Limb (tissue), 2 donors: ENCODE results near the gene IRX2.

Experiments used
- DNase-seq, 2 donors: peaks; one replicate each; pipeline ENCODE4 v3.0.0-alpha.2; 2016; ENCODE audit errors: extremely low spot score in 2 of 2

Gene IRX2

GRCh38 chr5:2756211-2757152 lies 5.0 kb upstream of the IRX2 start:
- peak in 1 of 2 donors; percentile 72 for DNase-seq

- peak in 1 of 2 donors; percentile 60 for DNase-seq
These were observed 4.2 kb upstream of the IRX2 start for GRCh38 chr5:2755681-2756171.

DNA sequence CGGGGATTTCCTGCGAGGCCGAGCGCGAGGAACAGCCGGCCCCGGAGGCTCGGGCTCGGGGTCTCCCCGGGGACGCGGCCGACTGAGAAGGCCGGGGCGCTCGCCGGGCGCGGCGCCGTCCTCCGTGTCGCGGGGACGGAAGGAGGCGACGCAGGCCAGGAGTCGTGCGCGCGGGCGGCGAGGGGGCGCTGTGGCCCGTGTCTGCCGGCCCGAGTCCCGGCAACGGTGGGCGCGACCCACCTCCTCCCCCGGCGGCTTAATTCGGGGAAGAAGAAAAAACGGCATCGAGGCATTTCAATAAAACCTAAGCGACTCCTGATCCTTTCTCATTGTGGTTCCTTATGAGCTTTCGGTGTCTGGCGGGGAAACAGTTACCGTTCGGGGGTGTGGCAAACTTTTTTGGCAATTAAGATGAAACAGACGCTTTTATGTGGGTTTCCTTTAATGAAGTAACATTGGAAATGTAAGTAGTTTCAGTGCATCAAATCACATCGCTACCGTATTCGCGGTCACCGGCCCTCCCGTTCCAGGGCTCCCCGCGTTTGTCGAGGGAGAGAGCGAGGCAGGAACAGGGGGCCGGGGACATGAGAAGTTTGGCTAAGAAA lies 3.7 kb upstream of the IRX2 start:
- peak in 1 of 2 donors; percentile 71 for DNase-seq

GRCh38 chr5:2754581-2755075 lies 3.2 kb upstream of the IRX2 start:
- peak in 1 of 2 donors; percentile 56 for DNase-seq

- no peak for DNase-seq
These were observed 2.3 kb upstream of the IRX2 start for GRCh38 chr5:2753452-2754420.

DNA sequence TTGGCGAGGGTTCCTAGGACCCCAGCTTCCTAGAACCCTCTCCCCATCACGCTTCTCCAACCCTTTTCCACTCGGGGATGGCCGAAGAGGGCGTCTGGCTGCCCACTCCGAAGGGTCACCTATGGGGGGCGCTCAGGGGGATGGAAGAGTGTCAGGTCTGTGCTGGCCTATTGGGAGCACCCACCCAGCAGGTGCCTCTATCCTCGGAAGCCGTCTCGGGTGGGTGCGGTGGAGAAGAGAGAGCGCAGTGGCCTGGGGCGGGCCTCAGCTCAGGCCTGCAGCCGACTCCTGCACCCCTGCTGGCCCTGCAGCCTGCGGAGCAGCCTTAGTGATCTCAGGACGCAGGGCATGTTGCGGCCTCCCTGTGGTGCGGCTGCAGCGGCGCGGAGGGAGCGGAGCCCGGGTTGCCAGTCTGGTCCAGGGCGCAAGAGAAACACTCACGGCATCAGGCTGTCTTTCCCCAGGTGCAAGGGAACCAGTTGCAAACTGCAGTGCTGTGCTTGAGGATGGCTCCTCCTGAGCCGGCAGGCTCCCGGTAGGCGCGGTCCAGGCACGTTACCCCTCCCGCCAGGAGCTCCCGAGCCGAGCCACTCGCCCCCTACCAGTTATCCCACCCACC lies 1.5 kb upstream of the IRX2 start:
- no peak for DNase-seq

DNA sequence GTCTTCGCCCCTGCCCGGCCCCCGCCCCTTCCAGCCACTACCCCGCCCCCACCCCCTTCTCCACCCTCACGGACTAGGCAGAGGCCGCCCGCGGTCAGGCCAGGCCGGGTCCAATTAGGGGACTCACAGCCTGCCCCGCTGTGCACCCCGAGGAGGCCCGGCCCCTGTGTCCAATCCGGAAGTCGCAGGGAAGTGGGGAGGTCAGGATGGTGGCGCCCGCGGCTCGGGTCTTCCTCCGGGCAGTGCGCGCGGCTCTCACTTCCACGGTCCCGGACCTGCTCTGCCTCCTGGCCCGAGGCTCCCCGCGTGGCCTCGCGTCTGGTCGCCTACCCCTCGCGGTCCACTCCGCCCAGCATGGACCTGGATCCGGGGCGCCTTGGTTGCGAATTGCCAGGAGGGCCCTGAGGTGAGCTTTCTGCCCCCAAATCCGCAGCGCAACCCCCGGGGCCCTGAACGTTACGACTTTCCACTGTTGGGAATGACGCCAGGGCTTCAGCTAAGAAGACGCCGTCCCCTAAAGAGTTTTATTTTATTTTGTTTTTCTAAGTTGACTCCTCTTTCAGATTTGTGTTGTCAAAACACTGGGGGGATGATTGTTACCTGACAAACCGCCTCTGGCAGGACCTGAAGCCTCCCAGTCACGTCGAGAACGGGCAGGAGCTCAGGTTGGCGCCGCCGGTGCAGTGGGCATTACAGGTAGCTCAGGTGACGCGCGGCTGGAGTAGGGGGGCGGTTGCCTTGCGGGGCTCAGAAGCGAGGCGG lies 763 bp upstream of the IRX2 start:
- DNase-seq: no peak

GRCh38 chr5:2750758-2751464 lies 566 bp downstream of the IRX2 start:
- DNase-seq: peak in 1 of 2 donors; percentile 75

- peak in 1 of 2 donors; percentile 55 for DNase-seq
These were observed 1.3 kb downstream of the IRX2 start for GRCh38 chr5:2750026-2750757.

DNA sequence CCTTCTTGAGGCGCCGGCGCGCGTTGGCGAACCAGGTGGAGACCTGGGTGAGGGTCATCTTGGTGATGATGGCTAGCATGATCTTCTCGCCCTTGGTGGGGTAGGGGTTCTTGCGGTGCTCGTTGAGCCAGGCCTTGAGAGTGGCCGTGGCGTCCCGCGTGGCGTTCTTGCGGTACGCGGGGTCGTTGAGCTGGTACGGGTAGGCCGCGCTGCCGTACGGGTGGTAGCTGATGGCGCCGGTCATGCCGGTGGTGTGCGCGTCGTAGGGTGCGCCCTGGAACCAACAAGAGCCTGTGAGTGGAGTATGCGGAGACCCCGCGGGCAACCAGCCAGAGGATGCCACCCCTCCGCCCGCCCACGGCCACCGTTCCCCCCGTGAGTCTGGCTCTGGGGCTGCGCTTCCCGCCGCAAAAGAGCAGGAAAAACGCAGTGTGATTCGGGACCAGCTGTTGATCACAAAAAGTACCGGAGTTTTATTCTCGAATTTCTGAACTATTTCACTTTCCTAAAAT lies 1.9 kb downstream of the IRX2 start:
- peak in 1 of 2 donors; percentile 58 for DNase-seq

GRCh38 chr5:2748861-2749513 lies 2.5 kb downstream of the IRX2 start:
- no peak for DNase-seq

DNA sequence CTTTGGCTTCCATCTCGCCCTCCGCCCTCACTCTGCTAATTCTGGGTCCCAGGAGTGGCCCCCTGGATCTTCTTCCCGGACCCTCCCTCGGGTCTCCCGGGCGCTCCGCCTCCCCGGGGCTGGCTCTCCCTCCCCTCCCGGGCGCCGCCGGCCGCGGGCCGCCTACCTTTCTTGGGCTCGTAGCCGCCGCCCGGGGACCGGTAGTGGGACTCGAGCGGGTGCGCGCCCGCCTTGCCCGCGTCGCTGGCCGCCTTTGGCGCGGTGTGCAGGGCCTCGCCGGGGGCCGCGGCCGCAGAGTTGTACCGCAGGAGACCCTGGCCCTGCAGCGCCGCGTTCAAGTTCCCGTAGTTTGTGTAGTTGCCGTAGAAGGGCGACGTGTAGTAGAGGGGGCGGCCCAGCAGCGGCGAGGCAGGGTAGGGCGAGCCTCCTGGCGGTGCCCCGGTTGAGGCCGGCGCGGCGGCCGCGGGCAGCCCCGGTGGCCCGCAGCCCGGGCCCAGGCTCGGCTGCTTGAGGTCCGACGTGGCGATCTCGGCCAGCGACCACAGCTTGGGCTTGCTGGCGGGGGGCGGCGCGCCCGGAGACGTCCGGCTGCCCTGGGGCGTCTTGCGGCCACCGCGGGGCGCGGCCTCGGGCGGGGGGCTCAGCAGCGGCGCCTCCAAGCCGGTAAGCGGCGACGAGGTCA lies 3.2 kb downstream of the IRX2 start:
- no peak for DNase-seq

GRCh38 chr5:2747363-2748162 lies 3.9 kb downstream of the IRX2 start:
- no peak for DNase-seq

DNA sequence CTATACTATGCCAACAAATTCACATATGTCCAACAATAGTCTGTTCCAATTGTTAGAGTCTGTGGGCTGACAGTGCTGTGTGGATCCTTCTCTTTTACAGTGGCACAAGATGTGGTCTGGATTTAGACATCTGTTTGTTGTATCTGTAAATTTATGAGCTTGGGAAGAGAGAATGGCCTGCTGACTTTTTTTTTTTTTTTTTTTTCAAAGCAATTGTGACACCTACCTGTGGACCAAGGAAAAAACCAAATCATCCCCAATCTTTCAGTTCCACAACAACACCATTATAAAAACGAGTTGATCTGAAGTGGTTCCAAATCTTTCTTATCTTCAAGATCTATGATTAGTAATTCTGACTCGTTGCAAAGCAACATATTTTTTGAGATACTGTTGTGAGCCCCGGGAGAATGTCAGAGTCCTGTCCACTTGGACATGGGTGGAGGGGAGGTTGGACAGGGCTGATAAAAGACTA lies 4.9 kb downstream of the IRX2 start:
- no peak for DNase-seq

GRCh38 chr5:2744485-2744884 lies 7.0 kb downstream of the IRX2 start:
- DNase-seq: no peak

- DNase-seq: peak in 1 of 2 donors; percentile 54
These were observed 8.4 kb downstream of the IRX2 start for GRCh38 chr5:2742921-2743679.
